GM12873 (cell line): ENCODE results near the gene MTCL3.

Experiments
- CTCF ChIP-seq: IDR thresholded peaks from 2 replicates; pipeline ENCODE4 v1.5.1; 2012; ENCODE audit warnings: low read depth, mild to moderate bottlenecking, moderate library complexity, low read length, control low read depth; ENCODE audit not compliant: insufficient read depth; ENCODE audit errors: missing control alignments

Gene MTCL3

GRCh38 chr6:127518710-127519468 lies at the start of gene MTCL3:
MTCL3 (minus strand) TSS chr6:127519335.
- TF ChIP-seq CTCF, result no peak

- no peak for TF ChIP-seq CTCF
These were observed 48.3 kb upstream of the MTCL3 start for GRCh38 chr6:127567476-127567875.

GRCh38 chr6:127566651-127567050 lies 47.5 kb upstream of the MTCL3 start:
- TF ChIP-seq CTCF, result no peak

GRCh38 chr6:127566119-127566518 lies 47.0 kb upstream of the MTCL3 start:
- no peak for TF ChIP-seq CTCF

GRCh38 chr6:127564761-127565160 lies 45.6 kb upstream of the MTCL3 start:
- TF ChIP-seq CTCF, result no peak

GRCh38 chr6:127561660-127562059 lies 42.5 kb upstream of the MTCL3 start:
- TF ChIP-seq CTCF, result no peak

GRCh38 chr6:127554435-127555006 lies 35.4 kb upstream of the MTCL3 start:
- peak; percentile 49 for TF ChIP-seq CTCF
